Measurements from ENCODE around the gene TIMM13. TPM values are rescaled to one million over a fixed set of nuclear protein-coding genes. Genes with fewer than 3 reads are reported as not detected.

Gene TIMM13
- total RNA-seq, 1 donor from 2014 or later = 22.3 TPM

DNA sequence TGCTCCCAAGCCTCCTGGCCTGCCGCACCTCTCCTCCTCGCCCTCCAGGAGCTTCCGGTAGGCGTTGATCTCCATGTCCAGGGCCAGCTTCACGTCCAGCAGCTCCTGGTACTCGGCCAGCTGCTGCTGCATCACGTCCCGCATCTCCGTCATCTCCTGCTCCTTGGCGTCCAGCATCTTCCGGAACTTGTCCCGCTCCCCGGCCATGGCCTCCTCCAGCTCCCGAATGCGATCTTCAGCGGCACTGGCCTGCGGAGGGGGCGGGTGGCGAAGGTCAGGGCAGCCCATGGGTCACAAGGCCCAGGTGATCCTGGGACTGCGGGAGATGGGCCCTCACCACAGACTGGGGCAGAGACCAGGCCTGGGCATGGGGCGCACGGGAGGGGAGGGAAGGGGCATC lies 6.9 kb upstream of the TIMM13 start:
- peaks cover 13% of the 10 kb centered on the region for H4K20me1 ChIP-seq (ENCODE audit: low read depth)
- no peak for DNase-seq (ENCODE audit: low spot score)
- TF ChIP-seq EZH2phosphoT487 (IDR thresholded peaks at IDR 0.05) = no peak
- TF ChIP-seq, protein P1, sequence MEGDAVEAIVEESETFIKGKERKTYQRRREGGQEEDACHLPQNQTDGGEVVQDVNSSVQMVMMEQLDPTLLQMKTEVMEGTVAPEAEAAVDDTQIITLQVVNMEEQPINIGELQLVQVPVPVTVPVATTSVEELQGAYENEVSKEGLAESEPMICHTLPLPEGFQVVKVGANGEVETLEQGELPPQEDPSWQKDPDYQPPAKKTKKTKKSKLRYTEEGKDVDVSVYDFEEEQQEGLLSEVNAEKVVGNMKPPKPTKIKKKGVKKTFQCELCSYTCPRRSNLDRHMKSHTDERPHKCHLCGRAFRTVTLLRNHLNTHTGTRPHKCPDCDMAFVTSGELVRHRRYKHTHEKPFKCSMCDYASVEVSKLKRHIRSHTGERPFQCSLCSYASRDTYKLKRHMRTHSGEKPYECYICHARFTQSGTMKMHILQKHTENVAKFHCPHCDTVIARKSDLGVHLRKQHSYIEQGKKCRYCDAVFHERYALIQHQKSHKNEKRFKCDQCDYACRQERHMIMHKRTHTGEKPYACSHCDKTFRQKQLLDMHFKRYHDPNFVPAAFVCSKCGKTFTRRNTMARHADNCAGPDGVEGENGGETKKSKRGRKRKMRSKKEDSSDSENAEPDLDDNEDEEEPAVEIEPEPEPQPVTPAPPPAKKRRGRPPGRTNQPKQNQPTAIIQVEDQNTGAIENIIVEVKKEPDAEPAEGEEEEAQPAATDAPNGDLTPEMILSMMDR (IDR thresholded peaks at IDR 0.05) = no peak
- no peak for TF ChIP-seq EZH2 (IDR thresholded peaks at IDR 0.05)
- no peak overlapping the region for H3K9ac ChIP-seq
- H3K4me3 ChIP-seq = no peak overlapping the region
- H3K4me1 ChIP-seq = no peaks in the 10 kb centered on the region
- H2AFZ ChIP-seq (replicated peaks) = no peak overlapping the region
- H3K79me2 ChIP-seq (ENCODE audit: low read depth) = no peaks in the 10 kb centered on the region
- no peaks in the 10 kb centered on the region for H3K27me3 ChIP-seq
- H3K36me3 Mint-ChIP-seq = peaks cover 12% of the 10 kb centered on the region
- no peak overlapping the region for H3K27ac Mint-ChIP-seq
- H3K27ac ChIP-seq = no peak overlapping the region
- H3K27me3 Mint-ChIP-seq (ENCODE audit: insufficient read depth, low read depth) = peaks cover 14% of the 10 kb centered on the region
- no peaks in the 10 kb centered on the region for H3K9me3 Mint-ChIP-seq
- peaks cover 2% of the 10 kb centered on the region for H3K4me1 Mint-ChIP-seq
- no peaks in the 10 kb centered on the region for H3K36me3 ChIP-seq
- no peak overlapping the region for H3K4me2 ChIP-seq
- H3K9me3 ChIP-seq (ENCODE audit: low read depth) = no peaks in the 10 kb centered on the region
- peaks cover 17% of the 10 kb centered on the region for H3F3A ChIP-seq (ENCODE audit: low read depth)
- no peak overlapping the region for H3K4me3 Mint-ChIP-seq

DNA sequence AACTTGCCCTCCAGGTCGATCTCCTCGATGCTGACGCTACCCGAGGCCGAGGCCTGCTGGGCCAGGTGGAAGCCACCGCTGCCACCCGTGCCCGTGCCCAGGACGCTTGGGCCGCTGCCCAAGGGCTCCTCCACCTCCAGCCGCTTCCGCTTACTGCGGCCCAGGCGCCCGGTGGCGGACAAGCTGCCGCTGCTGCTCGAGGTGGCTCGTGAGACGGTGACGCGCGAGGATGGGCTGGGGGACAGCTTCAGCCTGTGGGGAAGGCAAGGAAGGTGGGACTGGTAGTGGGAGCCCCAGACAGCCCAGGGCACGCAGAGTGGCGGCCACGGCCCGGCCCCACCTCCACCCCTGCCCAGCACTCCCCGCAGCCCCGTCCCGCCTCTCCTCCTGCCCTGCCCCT lies 6.5 kb upstream of the TIMM13 start:
- peaks cover 14% of the 10 kb centered on the region for H3K27me3 Mint-ChIP-seq (ENCODE audit: insufficient read depth, low read depth)
- no peak overlapping the region for H3K27ac ChIP-seq
- peaks cover 21% of the 10 kb centered on the region for H3F3A ChIP-seq (ENCODE audit: low read depth)
- no peak overlapping the region for H3K9ac ChIP-seq
- peaks cover 10% of the 10 kb centered on the region for H4K20me1 ChIP-seq (ENCODE audit: low read depth)
- no peak overlapping the region for H3K4me3 ChIP-seq
- no peaks in the 10 kb centered on the region for H3K79me2 ChIP-seq (ENCODE audit: low read depth)
- TF ChIP-seq, protein P1 (IDR thresholded peaks at IDR 0.05) = no peak
- TF ChIP-seq EZH2phosphoT487 (IDR thresholded peaks at IDR 0.05) (no peak), EZH2 (IDR thresholded peaks at IDR 0.05) (no peak)
- no peaks in the 10 kb centered on the region for H3K9me3 ChIP-seq (ENCODE audit: low read depth)
- H3K36me3 Mint-ChIP-seq = peaks cover 12% of the 10 kb centered on the region
- DNase-seq (ENCODE audit: low spot score) = no peak
- H3K36me3 ChIP-seq = no peaks in the 10 kb centered on the region
- H3K4me1 ChIP-seq = no peaks in the 10 kb centered on the region
- H3K27me3 ChIP-seq = no peaks in the 10 kb centered on the region
- no peak overlapping the region for H2AFZ ChIP-seq (replicated peaks)
- H3K4me2 ChIP-seq = no peak overlapping the region
- peaks cover 2% of the 10 kb centered on the region for H3K4me1 Mint-ChIP-seq
- no peaks in the 10 kb centered on the region for H3K9me3 Mint-ChIP-seq
- H3K4me3 Mint-ChIP-seq = no peak overlapping the region
- H3K27ac Mint-ChIP-seq = no peak overlapping the region

DNA sequence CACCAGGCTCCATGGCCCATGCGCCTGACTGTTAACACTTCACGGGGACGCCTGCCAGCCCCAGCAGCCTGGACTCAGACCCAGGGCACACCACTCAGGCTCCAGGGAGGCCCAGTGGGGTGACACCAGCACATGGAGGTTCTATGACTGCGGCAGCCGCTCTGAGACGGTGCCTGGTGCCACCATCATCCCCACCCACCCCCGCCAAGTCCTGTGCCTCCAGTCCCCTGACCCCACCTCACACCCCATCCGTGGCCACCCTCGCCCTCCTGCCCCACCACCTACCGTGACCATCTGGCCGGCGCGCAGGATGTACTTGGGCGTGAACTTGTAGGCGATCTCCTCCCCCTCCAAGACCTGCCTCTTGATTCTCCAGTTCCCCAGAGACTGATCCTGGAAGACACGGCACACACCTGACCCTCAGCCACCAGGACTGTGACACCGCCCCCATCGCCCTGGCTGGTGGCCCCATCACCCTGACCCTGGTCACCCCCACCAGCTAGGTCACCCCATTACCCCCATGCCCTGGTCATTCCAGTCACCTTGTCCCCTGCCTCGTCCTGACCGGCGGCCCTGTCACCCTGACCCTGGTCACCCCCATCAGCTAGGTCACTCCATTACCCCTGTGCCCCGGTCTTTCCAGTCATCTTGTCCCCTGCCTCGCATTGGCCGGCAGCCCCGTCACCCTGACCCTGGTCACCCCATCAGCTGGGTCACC lies 4.9 kb upstream of the TIMM13 start:
- no peak overlapping the region for H3K9ac ChIP-seq
- Mint-ChIP-seq H3K27ac (no peak overlapping the region), H3K4me3 (no peak overlapping the region), H3K27me3 (ENCODE audit: insufficient read depth, low read depth) (peaks cover 18% of the 10 kb centered on the region), H3K9me3 (no peaks in the 10 kb centered on the region), H3K4me1 (peaks cover 6% of the 10 kb centered on the region), H3K36me3 (peaks cover 10% of the 10 kb centered on the region)
- H3K27me3 ChIP-seq = no peaks in the 10 kb centered on the region
- H3K9me3 ChIP-seq (ENCODE audit: low read depth) = no peaks in the 10 kb centered on the region
- no peak overlapping the region for H2AFZ ChIP-seq (replicated peaks)
- no peak overlapping the region for H3K4me2 ChIP-seq
- no peak overlapping the region for H3K27ac ChIP-seq
- no peak overlapping the region for H3K4me3 ChIP-seq
- H3K36me3 ChIP-seq = no peaks in the 10 kb centered on the region
- H3K79me2 ChIP-seq (ENCODE audit: low read depth) = no peaks in the 10 kb centered on the region
- peaks cover 7% of the 10 kb centered on the region for H3K4me1 ChIP-seq
- no peaks in the 10 kb centered on the region for H4K20me1 ChIP-seq (ENCODE audit: low read depth)
- no peak for DNase-seq (ENCODE audit: low spot score)
- H3F3A ChIP-seq (ENCODE audit: low read depth) = peaks cover 32% of the 10 kb centered on the region
- TF ChIP-seq EZH2 (IDR thresholded peaks at IDR 0.05) (no peak), EZH2phosphoT487 (IDR thresholded peaks at IDR 0.05) (no peak)
- TF ChIP-seq, protein P1 (IDR thresholded peaks at IDR 0.05) = no peak
